Measurements from ENCODE around the gene MIEF1.

MIEF1 gene

GRCh38 chr22:39543095-39543494 lies 41.0 kb downstream of the MIEF1 start:
- Histone ChIP-seq H2AFZ (ENCODE audit: low read depth, low read length) (no peak overlapping the region), H2BK5ac (ENCODE audit: low read depth, low read length, poor library complexity, severe bottlenecking) (no peak overlapping the region), H3K4ac (ENCODE audit: low read depth in 1 of 2, low read length in 2 of 2) (no peak overlapping the region), H3K4me3 (ENCODE audit: insufficient read depth in 1 of 2, low read depth in 1 of 2, low read length in 2 of 2) (no peak overlapping the region), H3K9me3 (ENCODE audit: control insufficient read depth, low read length) (no peaks in the 10 kb centered on the region), H2BK15ac (ENCODE audit: low read depth, poor library complexity, severe bottlenecking) (no peak overlapping the region), H3K4me2 (ENCODE audit: low read length, poor library complexity, severe bottlenecking) (no peak overlapping the region), H3K27me3 (ENCODE audit: control insufficient read depth in 1 of 2, insufficient read depth in 1 of 2, low read length in 2 of 2) (peaks cover 44 to 63% of the 10 kb centered on the region in 2 experiments), H3K4me1 (ENCODE audit: control insufficient read depth, insufficient read depth, low read depth, low read length) (peaks cover 10% of the 10 kb centered on the region), H3K79me1 (replicated peaks; ENCODE audit: low read length, poor library complexity, severe bottlenecking) (no peaks in the 10 kb centered on the region), H3K36me3 (ENCODE audit: control insufficient read depth in 1 of 2, insufficient read depth in 2 of 2, low read depth in 1 of 2, low read length in 2 of 2) (no peaks in the 10 kb centered on the region), H4K91ac (ENCODE audit: low read length) (no peak overlapping the region), H2BK12ac (ENCODE audit: low read length in 2 of 2) (no peak overlapping the region), H2AK5ac (ENCODE audit: low read length, severe bottlenecking) (no peak overlapping the region), H2BK120ac (ENCODE audit: low read depth, low read length) (no peak overlapping the region), H4K8ac (ENCODE audit: low read length) (no peak overlapping the region), H3K27ac (ENCODE audit: low read length, poor library complexity, severe bottlenecking) (no peak overlapping the region), H3K9ac (ENCODE audit: low read length) (no peak overlapping the region), H3K18ac (ENCODE audit: low read depth in 1 of 2, low read length in 2 of 2) (no peak overlapping the region), H3K23ac (ENCODE audit: low read length in 2 of 2) (no peak overlapping the region), H3K14ac (ENCODE audit: low read length in 2 of 2) (no peak overlapping the region)
- peak; percentile 38 for DNase-seq
- 48% methylated on average over 6 of the region's 11 CpGs for WGBS

GRCh38 chr22:39545386-39546365 lies 43.6 kb downstream of the MIEF1 start:
- H3K4ac ChIP-seq (ENCODE audit: low read depth in 1 of 2, low read length in 2 of 2) = no peak overlapping the region
- H3K9me3 ChIP-seq (ENCODE audit: control insufficient read depth, low read length) = no peaks in the 10 kb centered on the region
- no peak overlapping the region for H2BK5ac ChIP-seq (ENCODE audit: low read depth, low read length, poor library complexity, severe bottlenecking)
- peaks cover 9% of the 10 kb centered on the region for H3K4me1 ChIP-seq (ENCODE audit: control insufficient read depth, insufficient read depth, low read depth, low read length)
- H2AK5ac ChIP-seq (ENCODE audit: low read length, severe bottlenecking) = no peak overlapping the region
- H2BK12ac ChIP-seq (ENCODE audit: low read length in 2 of 2) = no peak overlapping the region
- peak overlapping the region; percentile 4 for H2BK15ac ChIP-seq (ENCODE audit: low read depth, poor library complexity, severe bottlenecking)
- H4K8ac ChIP-seq (ENCODE audit: low read length) = no peak overlapping the region
- no peak overlapping the region for H2BK120ac ChIP-seq (ENCODE audit: low read depth, low read length)
- no peak overlapping the region for H3K14ac ChIP-seq (ENCODE audit: low read length in 2 of 2)
- H3K4me2 ChIP-seq (ENCODE audit: low read length, poor library complexity, severe bottlenecking) = no peak overlapping the region
- H3K9ac ChIP-seq (ENCODE audit: low read length) = no peak overlapping the region
- no peak overlapping the region for H3K27ac ChIP-seq (ENCODE audit: low read length, poor library complexity, severe bottlenecking)
- 40% methylated on average over 34 of the region's 39 CpGs for WGBS
- H3K23ac ChIP-seq (ENCODE audit: low read length in 2 of 2) = no peak overlapping the region
- DNase-seq = peak; percentile 54
- no peak overlapping the region for H2AFZ ChIP-seq (ENCODE audit: low read depth, low read length)
- no peak overlapping the region for H3K4me3 ChIP-seq (ENCODE audit: insufficient read depth in 1 of 2, low read depth in 1 of 2, low read length in 2 of 2)
- peaks cover 54 to 73% of the 10 kb centered on the region in 2 experiments for H3K27me3 ChIP-seq (ENCODE audit: control insufficient read depth in 1 of 2, insufficient read depth in 1 of 2, low read length in 2 of 2)
- H3K79me1 ChIP-seq (replicated peaks; ENCODE audit: low read length, poor library complexity, severe bottlenecking) = no peaks in the 10 kb centered on the region
- H4K91ac ChIP-seq (ENCODE audit: low read length) = no peak overlapping the region
- no peak overlapping the region for H3K18ac ChIP-seq (ENCODE audit: low read depth in 1 of 2, low read length in 2 of 2)
- no peaks in the 10 kb centered on the region for H3K36me3 ChIP-seq (ENCODE audit: control insufficient read depth in 1 of 2, insufficient read depth in 2 of 2, low read depth in 1 of 2, low read length in 2 of 2)

DNA sequence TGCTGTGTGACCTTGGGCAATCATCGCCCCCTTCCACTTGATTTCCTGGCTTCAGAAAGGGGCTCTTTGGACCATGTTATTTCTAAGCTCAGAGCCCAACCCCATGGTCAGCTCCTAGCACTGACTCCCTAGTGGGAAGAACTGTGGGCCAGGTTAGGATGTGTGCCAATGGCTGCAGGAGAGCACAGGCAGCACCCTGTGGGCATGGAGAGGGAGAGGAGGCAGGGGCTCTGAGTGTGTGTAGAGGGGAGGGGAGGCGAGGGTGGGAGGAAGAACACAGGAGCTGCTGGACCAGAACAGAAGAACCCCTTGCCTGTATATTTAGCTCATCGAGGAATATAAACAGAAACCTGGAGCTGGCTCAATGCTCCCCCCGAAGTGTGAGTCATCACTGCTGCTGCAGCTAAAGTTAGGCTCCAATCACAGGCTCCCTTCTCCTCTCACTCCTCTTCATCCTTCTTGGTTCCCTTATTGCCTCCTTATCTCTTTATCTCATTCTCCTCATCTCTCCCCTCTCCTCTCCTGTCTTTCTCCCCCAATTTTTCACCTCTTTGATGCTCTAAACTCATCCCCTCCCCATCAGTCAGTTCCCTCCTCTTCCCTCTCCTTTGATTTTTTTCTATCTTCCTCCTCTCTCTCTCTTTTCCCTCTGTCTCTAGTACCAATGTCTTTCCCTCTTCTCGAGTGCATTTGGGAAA lies 44.9 kb downstream of the MIEF1 start:
- no peak overlapping the region for H4K91ac ChIP-seq (ENCODE audit: low read length)
- peaks cover 9% of the 10 kb centered on the region for H3K4me1 ChIP-seq (ENCODE audit: control insufficient read depth, insufficient read depth, low read depth, low read length)
- no peak overlapping the region for H2BK15ac ChIP-seq (ENCODE audit: low read depth, poor library complexity, severe bottlenecking)
- peaks cover 56 to 74% of the 10 kb centered on the region in 2 experiments for H3K27me3 ChIP-seq (ENCODE audit: control insufficient read depth in 1 of 2, insufficient read depth in 1 of 2, low read length in 2 of 2)
- H3K4me2 ChIP-seq (ENCODE audit: low read length, poor library complexity, severe bottlenecking) = no peak overlapping the region
- no peaks in the 10 kb centered on the region for H3K36me3 ChIP-seq (ENCODE audit: control insufficient read depth in 1 of 2, insufficient read depth in 2 of 2, low read depth in 1 of 2, low read length in 2 of 2)
- no peak overlapping the region for H3K9ac ChIP-seq (ENCODE audit: low read length)
- H3K18ac ChIP-seq (ENCODE audit: low read depth in 1 of 2, low read length in 2 of 2) = no peak overlapping the region
- H2AFZ ChIP-seq (ENCODE audit: low read depth, low read length) = no peak overlapping the region
- no peak overlapping the region for H2BK5ac ChIP-seq (ENCODE audit: low read depth, low read length, poor library complexity, severe bottlenecking)
- no peak overlapping the region for H2AK5ac ChIP-seq (ENCODE audit: low read length, severe bottlenecking)
- no peak overlapping the region for H4K8ac ChIP-seq (ENCODE audit: low read length)
- WGBS = 50% methylated on average over 4 of the region's 5 CpGs
- peak; percentile 53 for DNase-seq
- no peak overlapping the region for H3K14ac ChIP-seq (ENCODE audit: low read length in 2 of 2)
- H3K23ac ChIP-seq (ENCODE audit: low read length in 2 of 2) = no peak overlapping the region
- H3K4me3 ChIP-seq (ENCODE audit: insufficient read depth in 1 of 2, low read depth in 1 of 2, low read length in 2 of 2) = no peak overlapping the region
- no peak overlapping the region for H2BK120ac ChIP-seq (ENCODE audit: low read depth, low read length)
- no peak overlapping the region for H3K4ac ChIP-seq (ENCODE audit: low read depth in 1 of 2, low read length in 2 of 2)
- no peaks in the 10 kb centered on the region for H3K79me1 ChIP-seq (replicated peaks; ENCODE audit: low read length, poor library complexity, severe bottlenecking)
- no peak overlapping the region for H2BK12ac ChIP-seq (ENCODE audit: low read length in 2 of 2)
- no peak overlapping the region for H3K27ac ChIP-seq (ENCODE audit: low read length, poor library complexity, severe bottlenecking)
- no peaks in the 10 kb centered on the region for H3K9me3 ChIP-seq (ENCODE audit: control insufficient read depth, low read length)

DNA sequence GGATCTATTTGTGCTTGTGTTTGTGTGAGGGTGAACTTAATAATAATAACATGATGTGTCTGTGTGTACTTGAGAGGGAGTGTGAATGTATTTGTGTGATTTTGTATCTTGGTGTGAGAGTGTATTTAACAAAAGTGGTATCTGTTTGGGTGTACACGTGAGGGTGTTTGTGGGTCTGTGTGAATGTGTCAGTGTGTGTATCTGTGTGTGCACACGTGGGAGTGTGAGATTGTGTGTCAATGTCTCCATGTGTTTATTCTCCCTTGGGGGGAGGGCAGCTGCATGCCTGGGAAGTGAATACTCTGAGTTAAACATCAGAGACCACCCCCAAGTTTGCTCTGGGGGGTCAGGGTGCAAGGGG lies 45.5 kb downstream of the MIEF1 start:
- no peak overlapping the region for H3K14ac ChIP-seq (ENCODE audit: low read length in 2 of 2)
- H3K4ac ChIP-seq (ENCODE audit: low read depth in 1 of 2, low read length in 2 of 2) = no peak overlapping the region
- H3K4me2 ChIP-seq (ENCODE audit: low read length, poor library complexity, severe bottlenecking) = no peak overlapping the region
- no peak overlapping the region for H3K27ac ChIP-seq (ENCODE audit: low read length, poor library complexity, severe bottlenecking)
- no peak overlapping the region for H2BK15ac ChIP-seq (ENCODE audit: low read depth, poor library complexity, severe bottlenecking)
- peaks cover 9% of the 10 kb centered on the region for H3K4me1 ChIP-seq (ENCODE audit: control insufficient read depth, insufficient read depth, low read depth, low read length)
- no peak overlapping the region for H2BK12ac ChIP-seq (ENCODE audit: low read length in 2 of 2)
- H3K79me1 ChIP-seq (replicated peaks; ENCODE audit: low read length, poor library complexity, severe bottlenecking) = no peaks in the 10 kb centered on the region
- peaks cover 56 to 75% of the 10 kb centered on the region in 2 experiments for H3K27me3 ChIP-seq (ENCODE audit: control insufficient read depth in 1 of 2, insufficient read depth in 1 of 2, low read length in 2 of 2)
- H2AK5ac ChIP-seq (ENCODE audit: low read length, severe bottlenecking) = no peak overlapping the region
- no peak overlapping the region for H2BK5ac ChIP-seq (ENCODE audit: low read depth, low read length, poor library complexity, severe bottlenecking)
- H4K8ac ChIP-seq (ENCODE audit: low read length) = no peak overlapping the region
- no peak overlapping the region for H3K4me3 ChIP-seq (ENCODE audit: insufficient read depth in 1 of 2, low read depth in 1 of 2, low read length in 2 of 2)
- H4K91ac ChIP-seq (ENCODE audit: low read length) = no peak overlapping the region
- H2AFZ ChIP-seq (ENCODE audit: low read depth, low read length) = no peak overlapping the region
- no peak overlapping the region for H2BK120ac ChIP-seq (ENCODE audit: low read depth, low read length)
- H3K18ac ChIP-seq (ENCODE audit: low read depth in 1 of 2, low read length in 2 of 2) = no peak overlapping the region
- H3K23ac ChIP-seq (ENCODE audit: low read length in 2 of 2) = no peak overlapping the region
- H3K9me3 ChIP-seq (ENCODE audit: control insufficient read depth, low read length) = no peaks in the 10 kb centered on the region
- 39% methylated on average over 2 of the region's 2 CpGs for WGBS
- H3K9ac ChIP-seq (ENCODE audit: low read length) = no peak overlapping the region
- no peak for DNase-seq
- no peaks in the 10 kb centered on the region for H3K36me3 ChIP-seq (ENCODE audit: control insufficient read depth in 1 of 2, insufficient read depth in 2 of 2, low read depth in 1 of 2, low read length in 2 of 2)

All from mesenchymal stem cell (in vitro differentiated cells and primary cell).